Jurkat, Clone E6-1 (cell line): ENCODE measurements around the gene PLXNA2. TPM values are rescaled to one million over a fixed set of nuclear protein-coding genes. Genes with fewer than 3 reads are reported as not detected.
A peak's percentile ranks its signal among the peaks of the same experiment; 100 is the strongest.

Source experiments
- DNase-seq: peaks from one replicate; pipeline ENCODE4 v3.0.0-alpha.2; 2011; ENCODE audit warnings: low read depth, low spot score
- H3K4me3 ChIP-seq: 2 replicates; pipeline ENCODE4 v1.5.1; 2011; ENCODE audit warnings: mild to moderate bottlenecking, low read length, control low read depth, moderate library complexity
- polyA plus RNA-seq: library from polyadenylated mRNA; unstranded; fragments of >200 nt; gene quantifications from one replicate; pipeline ENCODE4 v1.2.1, GENCODE V29; 2012; ENCODE audit warnings: missing spikeins; ENCODE audit not compliant: insufficient read length, insufficient read depth

PLXNA2 gene, protein sequence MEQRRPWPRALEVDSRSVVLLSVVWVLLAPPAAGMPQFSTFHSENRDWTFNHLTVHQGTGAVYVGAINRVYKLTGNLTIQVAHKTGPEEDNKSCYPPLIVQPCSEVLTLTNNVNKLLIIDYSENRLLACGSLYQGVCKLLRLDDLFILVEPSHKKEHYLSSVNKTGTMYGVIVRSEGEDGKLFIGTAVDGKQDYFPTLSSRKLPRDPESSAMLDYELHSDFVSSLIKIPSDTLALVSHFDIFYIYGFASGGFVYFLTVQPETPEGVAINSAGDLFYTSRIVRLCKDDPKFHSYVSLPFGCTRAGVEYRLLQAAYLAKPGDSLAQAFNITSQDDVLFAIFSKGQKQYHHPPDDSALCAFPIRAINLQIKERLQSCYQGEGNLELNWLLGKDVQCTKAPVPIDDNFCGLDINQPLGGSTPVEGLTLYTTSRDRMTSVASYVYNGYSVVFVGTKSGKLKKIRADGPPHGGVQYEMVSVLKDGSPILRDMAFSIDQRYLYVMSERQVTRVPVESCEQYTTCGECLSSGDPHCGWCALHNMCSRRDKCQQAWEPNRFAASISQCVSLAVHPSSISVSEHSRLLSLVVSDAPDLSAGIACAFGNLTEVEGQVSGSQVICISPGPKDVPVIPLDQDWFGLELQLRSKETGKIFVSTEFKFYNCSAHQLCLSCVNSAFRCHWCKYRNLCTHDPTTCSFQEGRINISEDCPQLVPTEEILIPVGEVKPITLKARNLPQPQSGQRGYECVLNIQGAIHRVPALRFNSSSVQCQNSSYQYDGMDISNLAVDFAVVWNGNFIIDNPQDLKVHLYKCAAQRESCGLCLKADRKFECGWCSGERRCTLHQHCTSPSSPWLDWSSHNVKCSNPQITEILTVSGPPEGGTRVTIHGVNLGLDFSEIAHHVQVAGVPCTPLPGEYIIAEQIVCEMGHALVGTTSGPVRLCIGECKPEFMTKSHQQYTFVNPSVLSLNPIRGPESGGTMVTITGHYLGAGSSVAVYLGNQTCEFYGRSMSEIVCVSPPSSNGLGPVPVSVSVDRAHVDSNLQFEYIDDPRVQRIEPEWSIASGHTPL (N-terminal part only)
- not detected for polyA plus RNA-seq

DNA sequence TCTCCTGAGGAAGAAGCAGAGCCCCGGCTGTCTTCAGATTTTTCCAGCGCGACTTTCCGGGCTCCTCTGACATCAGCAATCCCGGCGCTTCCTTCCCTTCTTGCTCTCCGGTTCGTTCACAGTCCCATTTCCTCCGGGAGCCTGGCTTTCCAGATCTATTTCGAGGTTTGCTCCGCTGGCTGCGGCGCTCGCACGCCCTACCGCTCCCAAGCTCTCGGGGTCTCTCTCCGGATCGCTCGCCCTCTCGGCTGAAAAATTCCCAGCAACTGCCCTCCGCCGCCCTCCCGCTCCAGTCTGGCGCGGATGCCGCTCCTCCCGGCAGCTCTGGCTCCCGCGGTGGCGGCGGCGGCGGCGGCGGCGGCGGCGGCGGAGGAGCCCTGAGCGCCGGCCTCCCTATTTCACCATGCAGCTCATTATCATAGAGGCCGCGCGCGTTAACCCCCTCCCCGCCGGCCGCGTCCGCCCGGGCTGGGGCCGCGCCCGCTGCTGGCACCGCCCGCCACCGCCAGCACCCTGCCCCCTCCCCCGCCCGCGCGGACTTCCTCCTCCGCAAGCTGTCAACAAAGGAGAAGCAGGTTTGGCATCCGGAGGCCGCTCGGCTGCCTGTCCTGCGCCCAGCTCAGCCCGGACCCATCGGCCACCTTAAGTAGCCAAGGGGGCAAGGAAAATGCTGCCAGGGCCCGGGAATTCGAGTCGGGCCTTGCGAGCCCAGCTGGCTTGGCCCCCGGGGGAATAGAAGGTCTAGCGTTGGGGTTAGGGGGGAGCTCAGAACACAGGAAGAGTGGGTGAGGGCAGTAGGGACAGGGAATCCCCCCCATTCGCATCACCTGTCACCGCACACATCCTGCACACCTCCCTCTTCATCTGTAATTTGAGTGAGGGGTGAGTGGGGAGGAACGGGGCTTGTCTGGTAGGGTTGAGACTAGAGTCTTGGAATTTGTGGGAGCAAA is at the start of gene PLXNA2:
Gene PLXNA2 (minus strand): TSS at position 418 of the 950 bp plus-strand sequence. CDS start 26,462 bp downstream, outside the sequence.
- DNase-seq, result peak; percentile 4
- peak within 1 kb of the TSS; percentile 31 for H3K4me3 ChIP-seq

DNA sequence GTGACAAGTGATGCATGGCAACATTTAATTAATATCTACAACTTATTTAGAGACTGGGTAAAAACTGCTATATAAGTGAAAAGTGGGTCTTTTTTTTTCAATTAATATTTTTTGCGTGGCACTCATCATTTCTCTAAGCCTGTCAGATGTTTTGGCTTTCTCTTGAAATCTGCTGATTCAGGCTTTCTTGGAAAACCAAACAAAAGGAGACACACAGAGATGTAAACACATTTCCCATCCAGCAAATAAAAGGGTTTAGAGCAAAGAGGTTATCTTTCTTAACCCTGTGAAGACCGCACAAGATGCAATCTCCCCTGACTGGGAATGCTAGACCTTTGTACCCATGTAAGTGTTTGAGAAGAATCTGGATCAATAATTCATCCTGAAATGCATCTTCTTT is 48.7 kb upstream of the PLXNA2 start:
- no peak for DNase-seq
- H3K4me3 ChIP-seq, result no peak overlapping the region

DNA sequence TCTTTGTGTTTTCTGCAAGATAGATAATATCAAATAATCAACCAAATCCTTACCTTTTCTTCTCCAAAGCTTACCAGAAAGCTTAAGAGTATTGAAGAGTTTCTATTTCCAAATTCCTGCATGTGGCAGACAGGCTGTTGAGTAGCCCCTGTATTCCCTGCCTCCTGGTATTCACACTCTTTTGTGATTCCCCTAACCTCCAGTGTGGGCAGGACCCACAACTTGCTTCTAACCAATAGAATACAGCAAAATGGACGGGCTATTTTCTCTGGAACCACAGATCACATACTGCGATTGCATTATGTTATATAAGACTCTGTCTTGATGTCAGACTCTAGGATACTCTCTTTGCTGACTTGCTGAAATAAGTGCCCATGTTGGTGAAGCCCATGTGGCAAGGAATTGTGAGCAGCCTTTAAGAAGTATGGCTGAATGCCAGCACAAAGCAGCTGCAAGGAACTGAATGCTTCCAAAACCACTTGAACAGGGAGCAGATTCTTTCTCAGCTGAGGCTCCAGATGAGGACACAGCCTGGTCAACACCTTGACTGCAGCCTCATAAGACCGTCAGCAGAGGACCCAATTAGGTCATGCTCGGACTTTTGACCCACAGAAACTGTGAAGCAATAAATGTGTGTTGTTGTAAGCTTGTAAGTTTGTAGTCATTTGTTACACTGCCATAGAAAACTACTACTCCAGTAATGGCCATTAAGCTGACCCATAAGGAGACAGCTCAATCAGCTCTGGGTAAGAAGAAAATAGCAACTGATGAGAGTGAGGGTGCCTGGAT is 47.9 kb upstream of the PLXNA2 start:
- no peak for DNase-seq
- H3K4me3 ChIP-seq, result no peak overlapping the region

DNA sequence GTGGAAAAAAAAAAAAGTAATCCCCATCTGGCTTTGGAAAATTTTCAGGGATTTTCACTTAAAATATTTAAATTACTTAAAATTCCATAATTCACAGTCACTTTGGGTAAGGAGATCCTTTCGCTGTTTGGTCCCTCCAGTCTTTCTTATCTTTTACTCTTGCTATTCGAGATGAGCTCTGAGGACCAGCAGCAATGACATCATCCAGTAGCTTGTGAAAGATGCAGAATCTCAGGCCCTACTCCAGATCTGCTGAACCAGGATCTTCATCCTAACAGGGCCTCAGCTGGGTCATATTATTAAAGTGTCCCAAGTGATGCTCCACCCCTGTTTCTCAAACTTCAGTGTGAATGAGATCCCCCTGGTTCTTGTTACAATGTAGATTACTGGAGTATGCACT is 46.9 kb upstream of the PLXNA2 start:
- DNase-seq, result no peak
- H3K4me3 ChIP-seq, result no peak overlapping the region

DNA sequence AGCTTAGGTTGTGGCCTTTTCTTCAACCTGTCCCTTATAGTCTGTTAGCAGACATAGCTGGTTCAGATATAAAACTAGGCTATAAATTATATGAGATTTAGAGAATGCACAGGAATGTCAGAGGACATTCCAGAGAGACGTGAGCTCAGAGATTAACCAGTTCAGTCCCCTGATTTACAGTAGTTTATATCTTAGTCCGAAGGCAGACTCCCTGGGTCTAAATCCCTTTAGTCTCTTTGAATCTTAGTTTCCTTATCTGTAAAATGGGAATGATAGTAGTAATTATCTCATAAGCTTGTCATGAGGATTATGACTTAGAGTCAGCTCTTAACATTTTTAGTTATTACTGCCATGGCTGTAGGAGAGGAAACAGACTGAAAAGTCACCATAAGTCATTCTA is 45.5 kb upstream of the PLXNA2 start:
- H3K4me3 ChIP-seq, result no peak overlapping the region
- DNase-seq, result no peak

DNA sequence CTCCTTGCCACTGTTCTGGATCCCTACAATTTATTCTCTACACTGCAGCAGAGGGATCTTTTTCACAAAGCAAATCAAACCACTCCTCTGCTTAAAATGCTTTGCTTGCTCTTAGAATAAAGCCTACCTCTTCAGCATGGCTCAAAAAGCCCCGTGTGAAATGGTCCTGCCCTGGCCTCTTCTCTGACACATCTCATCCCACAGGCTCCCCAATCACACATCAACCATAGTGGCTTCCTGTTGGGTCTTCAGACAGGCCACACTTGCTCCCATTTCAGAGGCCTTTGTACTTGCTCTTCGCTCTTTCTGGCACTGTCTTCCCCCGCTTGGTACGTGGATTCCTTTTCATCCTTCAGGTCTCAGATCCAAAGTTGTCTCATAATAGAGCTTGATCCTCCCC is 44.3 kb upstream of the PLXNA2 start:
- DNase-seq, result no peak
- H3K4me3 ChIP-seq, result no peak overlapping the region

DNA sequence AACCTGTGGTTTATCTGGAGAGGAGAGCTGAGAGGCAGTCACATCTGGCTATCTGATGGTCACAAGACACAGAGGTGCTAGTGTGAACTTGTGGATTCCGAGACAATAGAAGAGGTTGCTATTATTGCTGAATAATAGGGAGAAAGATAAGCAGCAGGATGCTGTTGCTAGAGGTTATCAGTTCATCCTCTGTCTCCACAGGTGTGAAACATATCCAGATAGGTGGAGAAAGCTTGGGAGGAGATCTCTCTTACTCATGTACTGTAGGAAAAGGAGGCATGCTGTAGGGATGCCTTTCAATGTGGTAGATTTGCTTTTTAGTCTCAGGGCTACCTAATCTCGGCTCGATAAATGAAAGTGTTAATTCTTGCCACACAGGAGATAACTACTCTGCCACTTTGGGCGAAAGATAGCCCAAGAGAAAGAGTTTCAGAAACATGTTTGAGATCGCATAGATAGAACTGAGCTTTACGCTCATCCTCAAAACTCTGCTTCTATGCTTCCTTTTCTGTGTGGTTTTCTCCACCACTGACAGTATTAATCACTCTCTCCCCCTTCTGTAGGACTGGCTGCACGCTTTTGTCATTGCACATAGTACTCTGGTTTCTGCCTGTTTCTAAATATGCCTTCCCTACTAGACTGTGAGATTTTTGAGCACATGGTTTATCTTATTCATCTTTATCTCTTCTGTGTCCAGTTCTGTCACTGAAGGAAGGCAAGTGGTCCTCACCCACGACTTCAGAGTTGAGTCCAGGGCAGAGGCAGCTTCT is 36.7 kb upstream of the PLXNA2 start:
- DNase-seq, result no peak
- no peak overlapping the region for H3K4me3 ChIP-seq

DNA sequence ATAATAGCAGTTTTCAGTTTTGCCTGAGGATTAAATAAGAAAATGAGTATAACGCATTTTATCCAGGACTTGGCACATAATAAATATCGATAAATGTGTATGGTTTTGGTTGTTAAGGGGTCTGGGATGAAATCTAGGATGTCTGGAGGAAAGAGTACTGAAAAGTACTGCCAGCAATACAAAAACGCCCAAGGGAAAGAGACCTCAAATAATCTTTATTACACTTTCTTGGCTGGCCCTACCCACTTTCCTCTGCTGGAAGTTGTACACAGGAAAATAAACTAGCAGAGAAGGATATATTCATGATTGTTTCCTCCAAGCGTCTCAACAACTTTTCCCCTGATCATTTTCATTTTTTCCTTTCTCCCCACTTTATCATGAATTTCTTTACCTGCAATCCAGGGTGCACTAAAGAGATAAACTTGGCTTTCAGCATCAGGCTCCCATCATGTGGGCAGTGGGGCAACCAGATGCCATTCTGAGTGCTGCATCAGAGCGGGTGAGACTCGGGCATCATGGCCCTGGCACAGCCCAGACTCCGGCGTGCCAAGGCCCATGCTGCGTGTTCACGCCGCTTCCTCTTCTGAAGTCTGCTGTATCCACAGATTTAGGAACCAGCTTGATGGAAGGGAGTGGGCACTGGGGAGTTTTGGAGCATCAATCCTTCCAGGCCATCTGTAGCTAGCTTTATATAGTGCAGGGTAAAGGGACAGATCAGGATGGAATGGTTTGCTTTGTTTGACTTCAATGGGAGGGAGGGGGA is 35.8 kb upstream of the PLXNA2 start:
- no peak for DNase-seq
- H3K4me3 ChIP-seq, result no peak overlapping the region

DNA sequence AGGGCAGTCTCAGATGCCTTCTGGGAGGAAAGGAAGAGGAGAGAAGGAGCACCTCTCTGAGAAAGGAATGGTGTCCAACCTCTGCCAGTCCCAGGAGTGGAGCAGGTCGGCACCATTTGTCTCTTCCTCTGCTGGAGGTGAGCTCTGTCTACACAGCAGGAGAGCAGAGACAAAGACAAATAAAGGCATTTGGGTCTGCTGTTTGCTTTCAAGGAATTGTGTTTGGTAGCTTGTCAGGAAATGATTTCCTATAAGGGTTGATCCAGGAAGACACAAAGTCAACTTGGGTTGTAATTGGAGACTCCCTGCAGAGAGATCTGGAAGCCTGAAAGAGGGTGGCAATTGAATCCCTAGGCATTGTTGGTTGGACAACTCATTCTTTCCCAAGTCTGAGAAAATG is 34.5 kb upstream of the PLXNA2 start:
- DNase-seq, result no peak
- H3K4me3 ChIP-seq, result no peak overlapping the region

DNA sequence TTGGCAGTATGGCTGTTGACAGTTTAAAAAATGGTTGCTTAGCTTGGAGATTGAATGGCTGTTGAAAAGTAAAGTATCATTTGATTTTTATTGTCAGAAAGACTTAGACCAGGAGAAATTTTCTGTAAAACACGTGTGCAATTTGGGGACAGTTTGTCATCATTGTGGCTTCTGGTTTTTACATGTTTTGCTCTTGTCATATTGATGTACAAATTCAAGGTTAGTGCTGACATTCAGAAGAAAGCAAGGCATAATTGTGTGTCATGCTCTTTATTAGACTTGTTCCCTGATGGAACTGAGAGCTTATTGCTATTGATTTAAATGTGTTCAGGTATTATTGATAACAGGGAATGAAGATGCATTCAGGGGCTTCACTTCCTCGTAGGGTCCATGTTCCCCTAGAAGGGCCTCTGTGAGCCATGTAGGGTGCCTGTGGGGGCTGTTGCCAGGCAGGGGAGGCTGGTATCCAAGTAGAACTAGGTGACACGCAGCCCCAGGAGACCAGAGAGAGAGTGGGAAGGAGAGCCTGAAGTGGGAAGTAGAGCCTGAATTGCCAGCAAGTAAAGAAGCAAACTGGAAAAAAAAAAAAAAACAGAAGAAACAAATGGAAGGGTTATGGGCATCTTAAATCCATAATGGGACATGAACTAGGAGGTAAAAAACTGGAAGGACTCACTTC is 32.7 kb upstream of the PLXNA2 start:
- no peak overlapping the region for H3K4me3 ChIP-seq
- no peak for DNase-seq

DNA sequence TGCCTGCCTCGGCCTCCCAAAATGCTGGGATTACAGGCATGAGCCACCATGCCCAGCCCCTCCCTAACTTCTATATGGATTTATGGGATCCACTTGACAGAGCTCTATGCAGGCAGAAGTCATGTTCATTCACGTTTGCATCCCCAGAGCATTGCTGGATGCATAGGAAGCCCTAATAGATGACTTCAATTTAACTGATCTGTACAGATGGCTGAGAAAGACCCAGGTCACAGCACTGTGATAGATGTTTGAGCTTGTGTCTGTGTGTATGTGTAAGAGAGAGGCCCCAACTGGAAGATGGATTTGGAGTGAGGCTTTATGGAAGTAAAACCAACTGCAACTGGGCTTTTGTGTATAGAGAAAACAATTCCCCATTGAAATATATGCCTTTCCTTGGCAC is 30.9 kb upstream of the PLXNA2 start:
- no peak for DNase-seq

DNA sequence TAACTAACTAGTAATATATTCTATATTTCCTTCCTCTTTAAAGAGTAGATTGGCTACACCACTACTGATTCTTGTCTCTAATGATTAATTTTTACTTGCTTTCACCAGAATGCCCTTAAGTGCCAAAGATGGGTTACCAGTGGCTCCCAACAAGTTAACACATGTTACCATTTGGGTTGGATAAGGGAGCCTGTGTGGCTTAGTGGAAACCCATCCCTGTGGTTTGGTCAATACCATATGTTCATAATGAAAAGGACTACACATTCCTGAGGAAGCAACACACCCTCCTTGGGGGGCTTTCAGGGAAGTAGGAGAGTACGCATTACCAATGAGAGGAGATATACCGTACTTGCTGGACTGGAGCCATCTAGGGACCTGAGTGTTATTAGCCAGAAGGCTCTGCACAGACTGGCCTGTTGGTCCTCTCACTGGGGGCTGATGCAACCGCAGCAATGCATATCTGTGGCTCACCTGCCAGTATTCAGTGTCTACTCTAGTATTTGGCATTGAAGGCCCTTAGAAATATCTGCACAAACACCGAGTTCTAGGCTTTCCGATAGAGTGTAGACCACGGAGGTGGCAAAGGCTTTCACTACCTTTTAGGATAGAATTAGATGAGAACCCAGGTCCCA is 29.3 kb upstream of the PLXNA2 start:
- no peak for DNase-seq

More for the DNA sequence above, 30.9 kb upstream of the PLXNA2 start:
- no peak overlapping the region for H3K4me3 ChIP-seq

DNA sequence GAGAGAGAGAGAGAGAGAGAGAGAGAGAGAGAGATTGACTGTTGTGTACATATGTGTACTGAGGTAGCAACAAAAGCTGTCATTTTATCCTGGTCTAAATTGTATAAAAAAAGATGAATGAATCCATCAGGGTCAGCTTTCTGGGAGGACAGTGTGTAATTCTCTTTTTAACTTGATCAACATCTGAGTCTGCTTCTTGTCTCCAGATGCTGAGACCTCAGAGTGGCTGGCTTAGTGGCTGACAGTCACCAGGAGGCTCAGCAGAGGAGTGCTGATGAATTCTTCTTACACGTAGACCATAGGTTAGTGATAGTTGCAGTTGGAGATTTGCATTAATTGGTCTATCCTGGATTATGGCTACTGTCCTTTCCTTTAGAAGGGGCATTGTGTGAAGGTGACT is 28.5 kb upstream of the PLXNA2 start:
- H3K4me3 ChIP-seq, result no peak overlapping the region
- DNase-seq, result no peak

More for the DNA sequence above, 29.3 kb upstream of the PLXNA2 start:
- no peak overlapping the region for H3K4me3 ChIP-seq

DNA sequence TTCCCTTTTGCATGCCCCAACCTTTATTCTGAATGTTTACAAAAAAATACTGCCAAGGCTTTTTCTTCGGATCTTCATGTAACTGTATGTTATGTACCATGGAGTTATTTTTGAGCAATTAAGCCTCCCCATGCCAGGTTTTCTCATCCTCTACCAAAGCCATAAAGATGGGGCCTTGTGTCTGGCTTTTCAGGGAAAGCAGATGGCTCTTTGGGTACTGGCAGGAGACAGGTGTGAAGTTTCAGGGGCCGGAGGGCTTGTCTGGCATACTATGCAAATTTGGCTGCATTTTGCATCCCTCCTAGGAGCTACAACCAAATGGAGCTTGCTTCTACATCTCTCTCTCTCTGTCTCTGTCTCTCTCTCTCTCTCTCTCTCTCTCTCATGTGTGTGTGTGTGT is 28.1 kb upstream of the PLXNA2 start:
- DNase-seq, result no peak
- no peak overlapping the region for H3K4me3 ChIP-seq

DNA sequence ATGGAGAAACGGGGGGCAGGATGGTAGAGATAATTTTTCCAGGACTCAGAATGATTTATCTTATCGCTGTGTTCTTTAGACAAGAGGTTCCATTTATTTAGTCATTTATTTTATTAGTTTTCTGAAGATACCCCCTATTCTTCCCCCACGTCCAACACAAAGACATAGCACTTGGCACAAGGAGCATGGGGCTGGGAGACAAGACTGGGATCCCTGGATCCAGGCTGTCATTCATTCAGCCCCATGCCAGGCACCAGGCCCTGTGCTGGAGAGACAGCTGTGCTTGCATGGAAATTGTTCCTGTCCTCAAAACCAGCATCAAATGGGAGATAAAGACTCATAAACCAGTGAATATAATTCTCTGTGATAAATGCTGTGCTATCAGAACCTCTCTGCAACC is 27.1 kb upstream of the PLXNA2 start:
- no peak overlapping the region for H3K4me3 ChIP-seq
- DNase-seq, result no peak
